ENCODE results near the gene NOD2. TPM values are rescaled to one million over a fixed set of nuclear protein-coding genes. Genes with fewer than 3 reads are reported as not detected.

The NOD2 gene
- total and polyA plus RNA-seq, 2 of the 13 experiments (the other 11 are each of a cell fraction or from before 2014, with no cell fraction given) = 0.27 to 0.81 TPM

DNA sequence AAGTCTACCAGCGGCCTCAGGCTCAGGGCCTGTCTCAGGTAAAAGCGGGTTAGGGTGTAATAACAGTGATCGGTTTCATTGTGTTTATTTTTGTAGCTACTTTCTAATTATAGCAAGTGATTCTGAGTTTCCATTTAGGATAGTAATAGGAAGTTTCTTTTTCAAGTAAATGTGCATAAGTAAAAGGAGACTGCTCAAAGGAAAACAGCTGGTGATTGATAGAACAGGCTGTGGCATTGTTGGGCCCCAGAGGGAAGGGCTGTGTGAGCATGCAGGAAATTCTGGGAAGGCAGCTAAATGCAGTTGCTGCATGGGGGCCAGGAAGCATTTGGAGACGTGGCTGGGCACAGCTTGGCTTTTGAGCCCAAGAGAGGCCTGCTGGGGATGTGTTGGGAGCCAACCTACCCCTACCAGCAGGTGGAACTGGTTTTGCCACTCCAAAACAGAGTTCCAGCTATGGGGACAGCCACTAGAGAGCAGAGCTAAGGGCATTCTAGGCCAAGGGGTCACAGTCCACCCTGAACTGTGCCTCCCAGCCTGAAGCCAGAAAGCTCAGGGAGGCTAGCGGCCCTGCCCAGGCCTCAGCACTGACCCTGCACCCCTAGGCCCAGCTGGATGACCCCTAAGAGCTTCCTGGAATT lies 24.9 kb upstream of the NOD2 start (continued):
- TF ChIP-seq ZNF770 (CRISPR knock-in tag; IDR thresholded peaks at IDR 0.05) (peak; percentile 51), NFE2L1 (CRISPR knock-in tag; IDR thresholded peaks at IDR 0.05; ENCODE audit: borderline replicate concordance) (no peak), RBFOX2 (IDR thresholded peaks at IDR 0.05; ENCODE audit: low read depth, low read length) (no peak), NR2F1 (CRISPR knock-in tag; IDR thresholded peaks at IDR 0.05) (peak; percentile 47 to 76), BCL6 (CRISPR knock-in tag; IDR thresholded peaks at IDR 0.05) (peak; percentile 70), FOXA3 (CRISPR knock-in tag; IDR thresholded peaks at IDR 0.05) (no peak), TOPORS (CRISPR knock-in tag; IDR thresholded peaks at IDR 0.05) (peak; percentile 69; the same call in 1 of the 2 replicates), ZFP36L1 (CRISPR knock-in tag; IDR thresholded peaks at IDR 0.05) (no peak), MLX (CRISPR knock-in tag; IDR thresholded peaks at IDR 0.05) (no peak), ZNF598 (CRISPR knock-in tag; IDR thresholded peaks at IDR 0.05; ENCODE audit: borderline replicate concordance) (peak; percentile 49; the same call in 1 of the 2 replicates), ATAD3A (CRISPR knock-in tag; IDR thresholded peaks at IDR 0.05) (no peak), HOXA7 (CRISPR knock-in tag; IDR thresholded peaks at IDR 0.05) (no peak), HNRNPUL1 (IDR thresholded peaks at IDR 0.05; ENCODE audit: low read depth, low read length) (no peak), HDAC2 (CRISPR knock-in tag; IDR thresholded peaks at IDR 0.05) (no peak), HINFP (CRISPR knock-in tag; IDR thresholded peaks at IDR 0.05; ENCODE audit: low read depth) (0 out of 2 replicates have a peak, but pooled peaks have one; percentile 37), MLLT10 (CRISPR knock-in tag; IDR thresholded peaks at IDR 0.05) (no peak), KLF16 (CRISPR knock-in tag; IDR thresholded peaks at IDR 0.05) (no peak)
- TF ChIP-seq, protein P1, sequence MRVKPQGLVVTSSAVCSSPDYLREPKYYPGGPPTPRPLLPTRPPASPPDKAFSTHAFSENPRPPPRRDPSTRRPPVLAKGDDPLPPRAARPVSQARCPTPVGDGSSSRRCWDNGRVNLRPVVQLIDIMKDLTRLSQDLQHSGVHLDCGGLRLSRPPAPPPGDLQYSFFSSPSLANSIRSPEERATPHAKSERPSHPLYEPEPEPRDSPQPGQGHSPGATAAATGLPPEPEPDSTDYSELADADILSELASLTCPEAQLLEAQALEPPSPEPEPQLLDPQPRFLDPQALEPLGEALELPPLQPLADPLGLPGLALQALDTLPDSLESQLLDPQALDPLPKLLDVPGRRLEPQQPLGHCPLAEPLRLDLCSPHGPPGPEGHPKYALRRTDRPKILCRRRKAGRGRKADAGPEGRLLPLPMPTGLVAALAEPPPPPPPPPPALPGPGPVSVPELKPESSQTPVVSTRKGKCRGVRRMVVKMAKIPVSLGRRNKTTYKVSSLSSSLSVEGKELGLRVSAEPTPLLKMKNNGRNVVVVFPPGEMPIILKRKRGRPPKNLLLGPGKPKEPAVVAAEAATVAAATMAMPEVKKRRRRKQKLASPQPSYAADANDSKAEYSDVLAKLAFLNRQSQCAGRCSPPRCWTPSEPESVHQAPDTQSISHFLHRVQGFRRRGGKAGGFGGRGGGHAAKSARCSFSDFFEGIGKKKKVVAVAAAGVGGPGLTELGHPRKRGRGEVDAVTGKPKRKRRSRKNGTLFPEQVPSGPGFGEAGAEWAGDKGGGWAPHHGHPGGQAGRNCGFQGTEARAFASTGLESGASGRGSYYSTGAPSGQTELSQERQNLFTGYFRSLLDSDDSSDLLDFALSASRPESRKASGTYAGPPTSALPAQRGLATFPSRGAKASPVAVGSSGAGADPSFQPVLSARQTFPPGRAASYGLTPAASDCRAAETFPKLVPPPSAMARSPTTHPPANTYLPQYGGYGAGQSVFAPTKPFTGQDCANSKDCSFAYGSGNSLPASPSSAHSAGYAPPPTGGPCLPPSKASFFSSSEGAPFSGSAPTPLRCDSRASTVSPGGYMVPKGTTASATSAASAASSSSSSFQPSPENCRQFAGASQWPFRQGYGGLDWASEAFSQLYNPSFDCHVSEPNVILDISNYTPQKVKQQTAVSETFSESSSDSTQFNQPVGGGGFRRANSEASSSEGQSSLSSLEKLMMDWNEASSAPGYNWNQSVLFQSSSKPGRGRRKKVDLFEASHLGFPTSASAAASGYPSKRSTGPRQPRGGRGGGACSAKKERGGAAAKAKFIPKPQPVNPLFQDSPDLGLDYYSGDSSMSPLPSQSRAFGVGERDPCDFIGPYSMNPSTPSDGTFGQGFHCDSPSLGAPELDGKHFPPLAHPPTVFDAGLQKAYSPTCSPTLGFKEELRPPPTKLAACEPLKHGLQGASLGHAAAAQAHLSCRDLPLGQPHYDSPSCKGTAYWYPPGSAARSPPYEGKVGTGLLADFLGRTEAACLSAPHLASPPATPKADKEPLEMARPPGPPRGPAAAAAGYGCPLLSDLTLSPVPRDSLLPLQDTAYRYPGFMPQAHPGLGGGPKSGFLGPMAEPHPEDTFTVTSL (CRISPR knock-in tag; IDR thresholded peaks at IDR 0.05; ENCODE audit: borderline replicate concordance) = no peak
- TF ChIP-seq, protein P2, sequence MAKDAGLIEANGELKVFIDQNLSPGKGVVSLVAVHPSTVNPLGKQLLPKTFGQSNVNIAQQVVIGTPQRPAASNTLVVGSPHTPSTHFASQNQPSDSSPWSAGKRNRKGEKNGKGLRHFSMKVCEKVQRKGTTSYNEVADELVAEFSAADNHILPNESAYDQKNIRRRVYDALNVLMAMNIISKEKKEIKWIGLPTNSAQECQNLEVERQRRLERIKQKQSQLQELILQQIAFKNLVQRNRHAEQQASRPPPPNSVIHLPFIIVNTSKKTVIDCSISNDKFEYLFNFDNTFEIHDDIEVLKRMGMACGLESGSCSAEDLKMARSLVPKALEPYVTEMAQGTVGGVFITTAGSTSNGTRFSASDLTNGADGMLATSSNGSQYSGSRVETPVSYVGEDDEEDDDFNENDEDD (CRISPR knock-in tag; IDR thresholded peaks at IDR 0.05; ENCODE audit: borderline replicate concordance) = no peak

All from HepG2 (cell line).